Measurements from ENCODE around the gene GRM4.
"Not testable (repeated sequence)": the region's sequence is repeated elsewhere in the genome, so short reads cannot be mapped to it uniquely, and the experiment has no call there.

Gene GRM4

DNA sequence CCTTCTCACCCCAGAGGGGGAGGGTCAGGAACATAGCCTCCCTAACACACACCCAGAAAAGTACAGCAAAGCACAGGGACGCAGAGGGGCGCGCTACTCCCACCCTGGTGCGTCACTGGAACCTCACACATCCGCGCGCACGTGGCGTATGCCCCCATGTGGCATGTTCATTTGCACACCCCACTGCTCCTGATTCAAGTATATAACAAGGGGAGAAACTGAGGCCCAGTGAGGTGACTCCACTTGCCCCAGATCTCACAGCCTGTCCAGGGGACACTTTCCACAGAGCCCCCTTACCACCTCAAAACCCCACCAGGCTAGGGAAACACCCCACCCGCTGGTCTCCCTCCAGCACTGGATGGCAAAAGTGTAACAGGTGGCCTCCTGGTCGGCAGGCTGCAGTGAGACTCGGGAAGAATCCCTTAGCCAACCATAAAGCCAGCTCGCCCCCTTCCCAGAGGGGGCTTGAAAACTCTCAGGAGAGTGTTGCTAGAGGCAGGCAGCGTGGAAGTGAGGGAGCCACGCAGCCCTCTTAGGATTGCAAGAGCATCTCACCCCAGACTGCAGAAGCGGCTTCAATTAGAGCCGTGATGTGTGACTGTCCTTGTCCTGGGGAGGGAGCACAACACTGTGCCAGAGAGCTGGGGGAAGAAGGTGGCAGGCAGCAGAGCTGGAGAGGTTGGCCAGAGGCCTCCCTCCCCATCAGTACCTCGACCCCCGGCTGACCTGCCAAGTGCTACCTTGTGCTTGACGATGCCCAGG lies at the start of gene GRM4:
Gene GRM4, minus strand, starts transcription at position 67 of the 762 bp plus-strand sequence. CDS start 12,591 bp downstream, outside the sequence.
- no peak for DNase-seq (ENCODE audit: low read depth)

DNA sequence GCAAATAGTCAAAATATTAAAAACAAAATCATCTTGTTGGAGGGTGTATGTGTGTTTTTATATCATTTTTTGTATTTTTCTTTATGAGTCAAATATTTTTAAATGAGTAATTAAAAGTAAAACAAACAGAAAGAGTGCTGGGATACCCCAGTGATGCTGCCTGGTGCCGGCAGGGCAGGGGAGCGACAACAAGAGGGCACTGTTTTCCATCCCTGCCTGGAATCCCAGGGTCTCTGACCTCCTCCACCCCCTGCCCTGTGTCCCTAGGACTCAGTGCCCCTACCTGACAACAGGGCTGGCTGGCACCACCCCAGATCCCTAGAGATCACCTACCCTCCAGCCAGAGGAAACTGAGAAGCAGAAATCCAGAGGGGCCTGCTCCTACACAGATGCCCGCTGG lies 48.9 kb upstream of the GRM4 start:
- DNase-seq (ENCODE audit: low read depth), result no peak

DNA sequence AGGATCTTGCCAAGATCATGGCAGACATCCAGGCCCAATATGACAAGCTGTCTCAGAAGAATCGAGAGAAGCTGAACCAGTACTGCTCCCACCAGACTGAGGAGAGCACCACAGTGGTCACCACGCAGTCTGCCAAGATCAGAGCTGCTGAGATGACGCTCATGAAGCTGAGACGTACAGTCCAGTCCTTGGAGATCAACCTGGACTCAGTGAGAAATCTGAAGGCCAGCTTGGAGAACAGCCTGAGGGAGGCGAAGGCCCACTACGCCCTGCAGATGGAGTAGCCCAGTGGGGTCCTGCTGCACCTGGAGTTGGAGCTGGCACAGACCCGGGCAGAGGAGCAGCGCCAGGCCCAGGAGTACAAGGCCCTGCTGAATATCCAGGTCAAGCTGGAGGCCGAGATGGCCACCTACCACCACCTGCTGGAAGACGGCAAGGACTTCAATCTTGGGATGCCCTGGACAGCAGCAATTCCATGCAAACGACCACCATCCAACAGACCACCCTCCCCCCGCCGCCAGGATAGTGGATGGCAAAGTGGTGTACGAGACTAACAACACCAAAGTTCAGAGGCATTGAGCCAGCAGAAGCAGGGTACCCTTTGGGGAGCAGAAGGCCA lies 44.7 kb upstream of the GRM4 start:
- no peak for DNase-seq (ENCODE audit: low read depth)

DNA sequence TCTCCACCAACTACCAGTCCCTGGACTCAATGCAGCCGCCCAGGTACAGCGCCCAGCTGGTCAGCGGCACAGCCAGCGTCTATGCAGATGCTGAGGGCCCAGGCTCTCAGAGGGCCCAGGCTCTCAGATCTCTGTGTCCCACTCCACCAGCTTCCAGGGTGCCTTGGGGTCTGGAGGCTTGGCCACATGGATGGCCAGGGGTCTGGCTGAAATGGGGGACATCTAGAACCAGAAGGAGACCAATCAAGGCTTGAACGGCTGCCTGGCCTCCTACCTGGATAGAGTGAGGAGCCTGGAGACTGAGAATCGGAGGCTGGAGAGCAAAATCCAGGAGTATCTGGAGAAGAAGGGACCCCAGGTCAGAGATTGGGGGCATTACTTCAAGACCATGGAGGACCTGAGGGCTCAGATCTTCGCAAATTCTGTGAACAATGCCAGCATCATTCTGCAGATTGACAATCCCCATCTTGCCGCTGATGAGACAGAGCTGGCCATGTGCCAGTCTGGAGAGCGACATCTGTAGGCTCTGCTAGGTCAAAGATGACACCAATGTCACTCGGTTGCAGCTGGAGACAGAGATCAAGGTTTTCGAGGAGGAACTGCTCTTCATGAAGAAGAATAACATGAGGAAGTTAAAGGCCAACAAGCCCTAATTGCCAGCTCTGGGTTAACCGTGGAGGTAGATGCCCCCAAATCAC lies 44.1 kb upstream of the GRM4 start:
- no peak for DNase-seq (ENCODE audit: low read depth)

DNA sequence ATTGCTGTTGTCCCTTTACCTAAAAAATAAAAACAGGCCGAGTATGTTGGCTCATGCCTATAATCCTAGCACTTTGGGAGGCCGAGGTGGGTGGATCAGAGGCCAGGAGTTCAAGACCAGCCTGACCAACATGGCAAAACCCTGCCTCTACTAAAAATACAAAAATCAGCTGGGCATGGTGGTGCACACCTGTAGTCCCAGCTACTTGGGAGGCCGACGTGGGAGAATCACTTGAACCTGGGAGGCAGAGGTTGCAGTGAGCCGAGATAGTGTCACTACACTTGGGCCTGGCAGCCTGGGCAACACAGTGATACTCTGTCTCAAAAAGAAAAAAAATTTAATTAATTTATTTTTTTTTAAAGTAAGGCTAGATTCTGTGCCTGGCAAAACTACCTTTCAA lies 38.8 kb upstream of the GRM4 start:
- DNase-seq (ENCODE audit: low read depth), result not testable (repeated sequence)

DNA sequence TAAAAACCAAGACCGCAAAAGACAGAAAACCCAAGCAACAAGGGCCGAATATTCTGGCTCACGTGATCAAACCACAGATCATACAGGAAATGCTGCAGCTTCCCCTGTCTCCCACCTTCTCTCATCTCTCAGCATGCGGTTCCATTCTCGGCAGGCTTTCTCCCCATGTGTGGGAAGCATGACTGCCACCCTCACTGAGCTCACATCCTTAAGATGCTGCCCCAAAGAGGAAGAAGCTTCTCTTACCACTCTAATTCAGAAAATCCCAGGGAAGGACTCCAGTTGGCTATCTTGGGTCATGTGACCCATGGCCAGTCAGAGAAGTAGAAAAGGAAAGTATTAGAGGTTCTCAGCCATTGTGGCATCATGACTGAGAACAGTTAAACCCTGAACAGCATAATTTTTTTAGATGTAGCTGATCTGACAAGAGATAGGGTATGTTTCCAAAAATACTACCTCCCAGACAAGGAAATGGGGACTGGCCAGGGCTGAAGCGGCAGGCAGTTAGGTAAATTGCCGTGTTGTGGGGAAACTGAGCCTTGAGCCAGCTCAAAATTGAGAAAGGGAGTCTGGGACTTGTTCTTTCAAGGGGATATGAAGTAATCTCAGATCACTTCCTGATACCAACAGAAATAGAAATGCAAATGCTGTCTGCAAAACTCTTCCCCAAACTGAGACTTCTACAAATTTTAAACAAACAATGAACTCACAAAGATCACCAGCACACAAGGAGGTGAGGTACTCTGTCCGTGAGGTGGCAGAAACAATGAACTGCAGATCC lies 37.1 kb upstream of the GRM4 start:
- no peak for DNase-seq (ENCODE audit: low read depth)

DNA sequence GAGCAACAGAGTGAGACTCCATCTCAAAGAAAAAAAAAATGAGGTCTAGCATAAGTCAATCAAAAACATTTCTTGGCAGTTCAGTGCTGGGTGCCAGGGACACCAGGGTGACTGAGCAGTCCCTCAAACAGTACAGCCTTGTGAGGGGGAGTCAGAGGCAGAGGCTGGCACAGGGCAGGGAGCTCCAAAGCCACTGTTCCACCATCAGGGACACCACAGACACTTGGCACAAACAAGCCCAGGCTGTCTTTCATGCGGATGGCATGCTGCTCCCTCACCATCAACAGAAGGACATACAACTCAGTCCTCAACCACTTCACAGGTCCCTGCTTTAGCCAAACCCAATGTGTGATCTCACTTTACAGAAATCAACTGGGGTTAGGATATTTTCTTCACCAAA lies 36.0 kb upstream of the GRM4 start:
- no peak for DNase-seq (ENCODE audit: low read depth)

DNA sequence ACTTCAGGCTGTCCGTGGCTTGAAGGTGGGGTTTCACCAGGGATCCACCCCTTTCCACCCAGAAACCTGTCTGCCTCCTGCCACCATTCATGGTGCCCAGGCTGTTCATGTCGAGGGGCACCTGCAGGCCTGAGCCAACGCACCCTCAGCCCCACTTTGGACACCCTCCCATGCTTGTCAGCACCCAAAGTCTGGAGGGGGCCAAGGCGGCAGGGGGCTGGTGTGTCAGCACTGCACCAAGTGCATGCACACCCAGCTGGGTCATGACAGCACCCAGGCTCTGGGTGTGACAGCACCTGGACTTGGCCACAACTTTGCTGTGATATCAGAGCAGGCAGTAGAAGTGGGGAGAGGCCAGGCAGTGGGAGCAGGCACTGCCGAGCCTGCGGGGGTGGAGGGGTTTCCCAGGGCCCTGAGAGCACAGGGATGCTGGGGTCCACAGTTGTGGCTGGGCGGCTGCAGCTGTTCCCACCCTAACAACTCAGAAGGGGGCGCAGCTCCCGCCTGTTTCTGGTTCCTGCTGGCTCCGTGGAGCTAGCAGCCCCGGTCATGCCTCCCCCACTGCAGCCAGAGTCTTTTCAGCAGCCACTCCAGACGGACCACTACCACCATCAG lies 33.3 kb upstream of the GRM4 start:
- no peak for DNase-seq (ENCODE audit: low read depth)

DNA sequence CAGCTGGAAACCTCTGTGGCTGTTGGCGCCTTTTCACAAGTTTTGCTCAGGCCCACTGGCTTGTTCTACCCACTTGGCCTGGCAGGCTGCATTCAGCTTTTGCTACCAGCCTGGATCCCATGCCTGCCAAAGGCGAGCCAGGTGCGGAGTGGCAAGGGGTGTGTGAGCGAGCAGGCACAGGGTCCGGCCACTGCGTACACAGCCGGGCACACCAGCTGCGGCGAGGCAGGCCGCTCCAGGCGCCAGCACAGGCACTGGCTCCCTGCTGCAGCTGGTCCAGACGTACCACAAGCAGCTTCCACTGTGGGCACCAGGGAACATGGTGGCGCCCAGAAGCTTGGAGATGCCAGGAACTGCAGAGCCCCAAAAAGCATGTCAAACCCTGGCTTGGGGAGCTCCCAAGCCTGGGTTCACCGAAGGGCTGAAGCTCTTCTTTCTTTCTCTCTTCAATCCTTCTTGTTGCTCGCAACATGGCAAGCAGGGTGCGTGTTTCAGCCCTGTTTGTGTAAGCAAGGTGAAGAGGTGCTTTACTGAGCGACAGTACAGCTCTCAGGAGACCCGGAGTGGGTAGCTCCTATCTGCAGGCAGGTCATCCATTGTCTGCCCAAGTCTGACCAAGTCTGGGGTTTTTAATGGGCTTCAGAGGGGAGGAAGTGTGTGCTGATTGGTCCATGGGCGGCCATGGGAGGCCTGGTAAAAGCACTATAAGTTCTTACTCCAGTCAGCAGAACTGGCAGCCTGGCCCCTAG lies 32.6 kb upstream of the GRM4 start:
- DNase-seq (ENCODE audit: low read depth), result no peak

DNA sequence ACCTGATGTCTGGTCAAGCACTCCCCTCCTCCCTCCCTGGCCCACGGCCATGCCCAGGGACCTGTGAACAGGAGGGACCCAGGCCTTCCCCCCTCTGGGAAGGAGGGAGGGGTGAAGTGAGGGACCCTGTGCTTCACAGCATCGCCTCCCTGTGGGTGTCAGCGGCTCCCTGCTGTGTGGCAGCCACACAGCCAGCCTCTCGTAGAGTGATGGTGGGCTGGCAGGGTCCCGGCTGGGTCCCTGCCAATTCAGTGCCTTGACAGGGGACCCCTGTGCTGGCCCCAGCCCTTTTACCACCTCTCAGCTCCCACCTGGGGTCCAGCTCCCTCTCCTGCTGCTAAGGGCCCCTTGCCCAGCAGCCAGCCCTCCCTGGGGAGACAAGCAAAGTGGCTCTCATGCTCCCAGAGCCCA lies 31.3 kb upstream of the GRM4 start:
- no peak for DNase-seq (ENCODE audit: low read depth)

DNA sequence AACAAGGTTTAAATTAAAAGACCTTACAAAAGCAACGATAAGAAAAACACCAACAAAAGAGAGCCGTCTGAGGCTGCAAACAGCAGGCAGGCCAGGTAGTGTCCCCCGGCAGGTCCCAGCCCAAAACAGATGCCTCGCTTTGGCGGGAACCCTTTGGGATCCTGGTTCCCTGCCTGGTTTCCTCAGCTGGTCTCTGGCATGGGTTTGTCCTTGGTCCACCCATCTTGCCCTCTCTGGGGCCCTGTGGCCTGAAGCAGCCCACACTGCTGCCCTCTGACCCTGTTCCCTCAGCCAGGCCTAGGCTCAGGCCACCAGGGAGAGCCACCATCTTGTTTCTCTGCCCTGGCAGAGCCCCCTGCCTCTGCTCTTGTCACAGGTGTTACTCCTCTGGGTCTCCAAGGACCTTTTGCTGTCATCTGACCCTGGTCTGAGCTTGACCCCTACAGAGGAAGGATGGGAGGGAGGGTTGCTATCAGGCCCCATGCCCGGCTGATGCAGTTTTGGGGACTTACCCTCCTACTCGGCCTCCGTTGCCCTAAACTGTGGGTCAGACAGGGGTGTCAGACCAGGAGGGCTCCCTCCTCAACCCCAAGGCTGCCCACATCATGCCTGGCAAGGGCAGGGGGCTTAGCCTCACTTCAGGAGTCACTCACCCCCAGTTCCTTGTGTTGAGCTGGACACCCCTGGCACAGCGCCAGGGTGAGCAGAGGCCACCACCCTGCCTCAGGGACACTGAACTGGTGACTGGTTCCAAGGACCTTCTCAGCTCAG lies 30.6 kb upstream of the GRM4 start:
- no peak for DNase-seq (ENCODE audit: low read depth)

DNA sequence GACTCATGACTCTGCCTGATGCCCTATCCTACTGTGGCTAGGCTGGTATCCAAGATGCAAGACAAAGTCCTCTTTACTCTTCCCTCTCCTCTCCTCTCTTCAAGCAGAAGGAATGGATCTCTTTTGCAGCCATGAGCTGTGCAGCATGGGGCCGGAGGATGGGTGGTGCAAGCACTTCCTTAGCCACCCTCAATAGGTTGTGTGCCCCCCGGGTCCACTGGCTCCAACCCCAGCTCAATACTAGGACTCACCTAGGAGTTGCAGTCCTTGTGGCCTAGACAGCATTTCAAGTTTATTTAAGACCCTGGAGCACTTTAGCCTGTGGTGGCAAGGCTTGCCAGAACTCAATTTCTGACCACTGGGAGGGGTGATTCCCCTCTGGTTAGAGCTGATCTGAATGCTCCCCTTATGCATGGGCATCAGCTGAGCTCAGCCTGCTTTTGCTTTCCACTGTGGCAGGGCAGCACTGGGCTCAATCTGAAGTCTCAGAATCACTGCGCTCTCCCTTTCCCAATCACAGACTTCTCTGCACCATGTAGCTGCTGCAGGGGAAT lies 29.0 kb upstream of the GRM4 start:
- no peak for DNase-seq (ENCODE audit: low read depth)

DNA sequence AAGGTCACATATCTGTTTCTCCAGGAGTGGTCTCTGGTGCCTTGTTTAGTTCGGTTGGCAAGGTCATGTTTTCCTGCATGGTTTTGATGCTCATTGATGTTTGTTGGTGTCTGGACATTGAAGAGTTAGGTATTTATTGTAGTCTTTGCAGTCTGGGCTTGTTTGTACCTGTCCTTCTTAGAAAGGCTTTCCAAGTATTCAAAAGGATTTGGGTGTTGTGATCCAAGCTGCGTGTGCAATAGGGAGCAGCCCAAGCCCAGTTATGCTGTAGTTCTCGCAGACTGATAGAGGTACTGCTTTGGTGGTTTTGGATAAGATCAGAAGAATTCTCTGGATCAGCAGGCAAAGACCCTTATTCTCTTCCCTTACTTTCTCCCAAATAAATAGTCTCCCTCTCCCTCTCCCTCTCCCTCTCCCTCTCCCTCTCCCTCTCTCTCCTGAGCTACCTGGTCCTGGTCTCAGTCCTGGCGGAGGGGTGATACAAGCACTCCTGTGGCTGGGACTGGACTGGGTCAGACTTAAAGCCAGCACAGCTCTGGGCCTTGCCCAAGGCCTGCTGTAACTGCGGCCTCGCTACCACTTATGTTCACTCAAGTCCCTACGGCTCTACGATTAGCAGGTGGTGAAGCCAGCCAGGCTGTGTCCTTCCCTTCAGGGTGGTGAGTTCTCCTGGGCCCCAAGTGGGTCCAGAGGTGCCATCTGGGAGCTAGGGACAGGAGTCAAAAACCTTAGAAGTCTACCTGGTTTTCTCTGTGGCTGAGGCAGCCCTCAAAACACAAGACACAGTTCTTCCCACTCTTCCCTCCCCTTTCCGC lies 27.3 kb upstream of the GRM4 start:
- no peak for DNase-seq (ENCODE audit: low read depth)

DNA sequence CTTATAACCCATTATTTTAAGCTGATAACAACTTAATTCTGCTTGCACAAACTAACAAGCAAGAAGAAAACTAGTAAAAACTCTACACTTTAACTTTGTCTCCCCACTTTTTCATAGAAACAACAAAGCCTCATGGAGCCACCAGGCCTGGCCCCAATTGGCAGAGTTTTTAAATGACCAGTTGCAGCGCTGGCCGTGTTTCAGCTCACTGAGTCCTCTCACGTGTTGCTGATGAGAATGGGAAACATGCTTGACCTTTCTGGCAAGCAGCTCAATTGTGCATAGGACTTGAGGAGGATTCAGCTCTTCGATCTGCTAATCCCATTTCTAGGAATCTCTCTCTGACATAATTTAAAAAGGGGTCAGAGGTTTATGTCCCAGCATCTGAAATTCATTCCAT lies 24.5 kb upstream of the GRM4 start:
- no peak for DNase-seq (ENCODE audit: low read depth)

DNA sequence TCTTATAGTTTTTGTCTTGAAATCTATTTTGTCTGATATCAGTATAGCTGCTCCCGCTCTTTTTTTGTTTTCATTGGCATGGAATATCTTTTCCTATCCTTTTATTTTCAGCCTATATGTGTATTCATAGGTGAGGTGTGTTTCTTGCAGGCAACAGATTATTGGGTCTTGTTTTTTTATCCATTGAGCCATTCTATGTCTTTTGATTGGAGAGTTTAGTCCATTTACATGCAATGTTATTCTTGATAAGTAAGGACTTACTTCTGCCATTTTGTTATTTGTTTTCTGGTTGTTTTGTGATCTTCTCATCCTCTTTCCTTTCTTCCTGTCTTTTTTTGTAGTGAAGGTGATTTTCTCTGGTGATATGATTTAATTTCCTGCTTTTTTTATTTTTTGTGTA lies 24.0 kb upstream of the GRM4 start:
- no peak for DNase-seq (ENCODE audit: low read depth)

DNA sequence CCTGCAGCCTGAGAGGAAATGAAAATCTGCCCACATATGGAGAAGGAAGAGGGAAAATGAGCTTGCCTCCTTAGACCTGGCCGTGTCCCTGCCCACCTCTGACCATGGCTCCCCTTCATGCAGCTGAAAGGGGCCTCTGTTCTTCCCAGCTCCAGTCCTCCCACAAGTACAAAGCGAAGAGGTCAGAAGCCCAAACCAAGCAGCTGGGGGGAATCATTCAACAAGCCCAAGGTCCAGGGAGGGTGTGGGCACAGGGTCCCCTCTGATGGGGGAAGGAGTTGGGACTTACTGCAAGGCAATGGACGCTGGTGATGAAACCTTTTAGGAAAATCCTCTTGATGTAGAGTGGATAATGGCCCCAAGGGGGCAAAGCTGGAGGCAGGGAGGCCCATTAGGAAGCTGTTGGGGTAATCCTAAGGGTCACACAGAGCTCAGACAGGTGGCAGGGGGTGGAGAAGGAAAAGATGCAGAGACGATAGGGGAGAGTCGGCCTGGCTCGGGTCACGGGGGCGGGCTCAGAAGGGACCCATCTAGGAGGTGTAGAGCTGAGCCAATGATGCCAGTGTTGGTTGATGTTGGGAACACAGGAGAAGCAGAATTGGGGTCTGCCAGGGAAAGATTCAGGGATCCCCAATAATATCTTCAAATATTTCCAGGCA lies 16.1 kb upstream of the GRM4 start:
- no peak for DNase-seq (ENCODE audit: low read depth)

DNA sequence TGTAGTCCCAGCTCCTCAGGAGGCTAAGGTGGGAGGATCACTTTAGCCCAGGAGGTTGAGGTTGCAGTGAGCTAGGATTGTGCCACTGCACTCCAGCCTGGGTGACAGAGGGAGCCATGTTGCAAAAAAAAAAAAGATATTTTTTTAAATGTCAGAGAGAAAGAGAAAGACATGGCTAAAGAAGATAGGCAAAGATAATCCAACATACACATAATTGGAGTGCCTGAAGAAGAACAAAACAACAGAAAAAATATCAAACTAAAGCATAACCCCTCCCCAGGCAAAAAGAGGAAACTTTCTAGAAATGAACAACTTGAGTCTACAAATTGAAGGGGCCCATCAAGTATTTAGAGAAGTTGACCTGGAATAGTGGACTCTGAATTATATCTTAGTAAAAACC lies 14.0 kb upstream of the GRM4 start:
- no peak for DNase-seq (ENCODE audit: low read depth)

DNA sequence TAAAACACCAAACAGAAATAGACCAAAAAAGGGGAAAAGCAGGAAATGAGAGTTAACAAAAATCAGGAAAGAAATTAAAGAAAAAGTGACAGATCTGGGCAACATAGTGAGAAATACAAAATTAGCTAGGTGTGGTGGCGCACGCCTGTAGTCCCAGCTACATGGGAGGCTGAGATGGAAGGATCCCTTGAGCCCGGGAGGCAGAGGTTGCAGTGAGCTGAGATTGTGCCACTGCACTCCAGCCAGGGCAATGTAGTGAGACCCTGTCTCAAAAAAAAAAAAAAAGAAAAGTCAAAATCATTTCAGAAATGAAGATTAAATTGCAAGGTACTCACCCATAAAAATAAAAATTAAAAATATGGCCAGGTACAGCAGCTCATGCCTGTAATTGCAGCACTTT lies 13.0 kb upstream of the GRM4 start:
- no peak for DNase-seq (ENCODE audit: low read depth)

DNA sequence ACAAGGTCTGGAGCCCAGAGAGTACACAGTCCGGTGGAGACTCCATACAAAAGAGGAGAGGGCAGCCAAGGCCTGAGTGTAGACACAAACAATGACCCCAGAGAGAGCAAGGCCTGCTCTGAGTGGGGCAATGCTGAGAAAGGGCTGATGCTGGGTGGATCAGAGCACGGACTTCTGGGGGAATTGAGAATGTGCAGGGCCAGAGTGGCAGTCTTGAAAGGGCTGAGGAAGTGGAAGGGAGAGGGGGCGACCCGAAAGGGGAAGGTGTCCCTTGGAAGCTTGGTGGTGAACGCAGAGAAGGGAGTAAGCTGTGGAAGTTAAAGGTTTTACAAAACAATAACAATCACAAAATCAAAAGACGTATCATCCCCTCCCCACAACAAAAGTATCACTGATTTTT lies 12.0 kb upstream of the GRM4 start:
- DNase-seq (ENCODE audit: low read depth), result no peak
